ENCODE results near the gene HOXB8. TPM values are rescaled to one million over a fixed set of nuclear protein-coding genes. Genes with fewer than 3 reads are reported as not detected.

HOXB8 gene
- total and polyA plus RNA-seq, 10 of the 15 experiments (the other 5 are each of a cell fraction or from before 2014, with no cell fraction given), result 0.21 TPM; not detected in 9

- no peaks in the 10 kb centered on the region for H4K20me1 ChIP-seq (ENCODE audit: control insufficient read depth, insufficient read depth)
- intact Hi-C loops (cut with micrococcal nuclease; ENCODE audit: unreplicated experiment) (no loop called here), in situ Hi-C loops (cut with MboI) (no loop called here)
- H3K9me3 ChIP-seq (replicated peaks; ENCODE audit: control insufficient read depth, insufficient read depth, low read length), result no peaks in the 10 kb centered on the region
- H2AFZ ChIP-seq (ENCODE audit: control insufficient read depth, low read depth, low read length), result peak overlapping the region; percentile 70
- FAIRE-seq (peak; percentile 89), ATAC-seq (no peak), DNase-seq (ENCODE audit: low read depth, low spot score) (no peak)
- H3K9ac ChIP-seq (ENCODE audit: control insufficient read depth, insufficient read depth, low read length), result peak overlapping the region; percentile 16; the same call in 1 of the 2 replicates
- no peaks in the 10 kb centered on the region for H3K79me2 ChIP-seq (ENCODE audit: control insufficient read depth, insufficient read depth, low read length)
- BruUV-seq (replicated peaks), result no TSS peak
- peak overlapping the region; percentile 91 for H3K4me2 ChIP-seq (ENCODE audit: control insufficient read depth, insufficient read depth)
- H3K36me3 ChIP-seq (ENCODE audit: control insufficient read depth in 2 of 2, insufficient read depth in 2 of 2, low read length in 1 of 2), result no peaks in the 10 kb centered on the region; a peak in 1 of 4 replicates
- POLR2A ChIA-PET, result interaction anchor here (0.6 to 0.9 kb wide), 3 partner anchors 83 to 937 kb away, joined by 3 to 12 read pairs (median 3); no protein-coding TSS in a partner anchor
- SMC1A ChIA-PET (ENCODE audit: uncharacterized antibody, unreplicated experiment), result interaction anchor here (0.5 to 1.0 kb wide), 4 partner anchors 395 to 595 kb away, joined by 3 read pairs; no protein-coding TSS in a partner anchor
- peaks cover 15 to 20% of the 10 kb centered on the region in 2 experiments; a peak in 3 of 4 replicates for H3K27me3 ChIP-seq (replicated peaks in 1 of 2; ENCODE audit: control insufficient read depth in 2 of 2, insufficient read depth in 2 of 2, low read length in 1 of 2)
- H3K4me3 ChIP-seq, result peak overlapping the region; percentile 86
- TF ChIP-seq PAX8 (IDR thresholded peaks at IDR 0.05) (no peak), NFXL1 (IDR thresholded peaks at IDR 0.05; ENCODE audit: borderline replicate concordance) (no peak), NBN (IDR thresholded peaks at IDR 0.05) (peak; percentile 34; the same call in 1 of the 2 replicates)
- TF ChIP-seq, protein P1, sequence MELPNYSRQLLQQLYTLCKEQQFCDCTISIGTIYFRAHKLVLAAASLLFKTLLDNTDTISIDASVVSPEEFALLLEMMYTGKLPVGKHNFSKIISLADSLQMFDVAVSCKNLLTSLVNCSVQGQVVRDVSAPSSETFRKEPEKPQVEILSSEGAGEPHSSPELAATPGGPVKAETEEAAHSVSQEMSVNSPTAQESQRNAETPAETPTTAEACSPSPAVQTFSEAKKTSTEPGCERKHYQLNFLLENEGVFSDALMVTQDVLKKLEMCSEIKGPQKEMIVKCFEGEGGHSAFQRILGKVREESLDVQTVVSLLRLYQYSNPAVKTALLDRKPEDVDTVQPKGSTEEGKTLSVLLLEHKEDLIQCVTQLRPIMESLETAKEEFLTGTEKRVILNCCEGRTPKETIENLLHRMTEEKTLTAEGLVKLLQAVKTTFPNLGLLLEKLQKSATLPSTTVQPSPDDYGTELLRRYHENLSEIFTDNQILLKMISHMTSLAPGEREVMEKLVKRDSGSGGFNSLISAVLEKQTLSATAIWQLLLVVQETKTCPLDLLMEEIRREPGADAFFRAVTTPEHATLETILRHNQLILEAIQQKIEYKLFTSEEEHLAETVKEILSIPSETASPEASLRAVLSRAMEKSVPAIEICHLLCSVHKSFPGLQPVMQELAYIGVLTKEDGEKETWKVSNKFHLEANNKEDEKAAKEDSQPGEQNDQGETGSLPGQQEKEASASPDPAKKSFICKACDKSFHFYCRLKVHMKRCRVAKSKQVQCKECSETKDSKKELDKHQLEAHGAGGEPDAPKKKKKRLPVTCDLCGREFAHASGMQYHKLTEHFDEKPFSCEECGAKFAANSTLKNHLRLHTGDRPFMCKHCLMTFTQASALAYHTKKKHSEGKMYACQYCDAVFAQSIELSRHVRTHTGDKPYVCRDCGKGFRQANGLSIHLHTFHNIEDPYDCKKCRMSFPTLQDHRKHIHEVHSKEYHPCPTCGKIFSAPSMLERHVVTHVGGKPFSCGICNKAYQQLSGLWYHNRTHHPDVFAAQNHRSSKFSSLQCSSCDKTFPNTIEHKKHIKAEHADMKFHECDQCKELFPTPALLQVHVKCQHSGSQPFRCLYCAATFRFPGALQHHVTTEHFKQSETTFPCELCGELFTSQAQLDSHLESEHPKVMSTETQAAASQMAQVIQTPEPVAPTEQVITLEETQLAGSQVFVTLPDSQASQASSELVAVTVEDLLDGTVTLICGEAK (IDR thresholded peaks at IDR 0.05; ENCODE audit: borderline replicate concordance), result peak; percentile 6; the same call in 1 of the 2 replicates
- no peak overlapping the region for H3K27ac ChIP-seq (ENCODE audit: control insufficient read depth, insufficient read depth)
- 13% methylated on average over 15 of the region's 15 CpGs for WGBS (ENCODE audit: insufficient coverage, insufficient replicate concordance, low lambda C conversion rate, missing lambda C conversion rate)
- CTCF ChIA-PET, result interaction anchor here (0.7 to 1.3 kb wide), 14 partner anchors 10 to 587 kb away, joined by 3 to 7 read pairs (median 3); partner anchors contain the start of gene HOXB5
- RAD21 ChIA-PET (ENCODE audit: unreplicated experiment), result interaction anchor here (0.7 to 1.4 kb wide), 4 partner anchors 10 to 366 kb away, joined by 3 to 8 read pairs (median 4); no protein-coding TSS in a partner anchor
- peaks cover 11% of the 10 kb centered on the region for H3K4me1 ChIP-seq (ENCODE audit: control insufficient read depth, insufficient read depth, low read length)
Observed at GRCh38 chr17:48612456-48612853, 2.6 kb downstream of the HOXB8 start.
